GM12891 (cell line): Measurements from ENCODE around the gene MED27. TPM values are rescaled to one million over a fixed set of nuclear protein-coding genes. Genes with fewer than 3 reads are reported as not detected.

ENCODE experiments used
- DNase-seq: peaks from one replicate; pipeline ENCODE4 v3.0.0; 2011; ENCODE audit warnings: low spot score; ENCODE audit not compliant: insufficient read length
- FAIRE-seq: peaks from 2 replicates; lab custom pipeline; 2011; peaks lifted over from hg19 to GRCh38; lab: Jason Lieb, UNC
- PAX5 ChIP-seq: IDR thresholded peaks from 2 replicates; pipeline ENCODE4 v1.6.1; 2011; ENCODE audit warnings: low read length, moderate library complexity, mild to moderate bottlenecking; ENCODE audit not compliant: insufficient read depth, severe bottlenecking
- POLR2A ChIP-seq: IDR thresholded peaks from 2 replicates; pipeline ENCODE4 v1.6.1; 2011; ENCODE audit warnings: low read depth, low read length, control low read depth
- POLR2AphosphoS5 ChIP-seq: IDR thresholded peaks from 2 replicates; pipeline ENCODE4 v1.6.1; 2011; ENCODE audit warnings: low read depth, low read length, control low read depth
- POU2F2 ChIP-seq: IDR thresholded peaks from 2 replicates; pipeline ENCODE4 v1.6.1; 2011; ENCODE audit warnings: low read depth, mild to moderate bottlenecking, control low read depth, low read length, moderate library complexity
- SPI1 ChIP-seq: IDR thresholded peaks from 2 replicates; pipeline ENCODE4 v1.6.1; 2011; ENCODE audit warnings: low read depth, low read length, control low read depth
- TAF1 ChIP-seq: IDR thresholded peaks from 2 replicates; pipeline ENCODE4 v1.6.1; 2011; ENCODE audit warnings: low read depth, low read length, control low read depth
- polyA plus RNA-seq: library from polyadenylated mRNA; unstranded; fragments of >200 nt; gene quantifications from one replicate; pipeline ENCODE4 v1.2.1, GENCODE V29; 2012; ENCODE audit warnings: low read depth, missing spikeins, inconsistent platforms; ENCODE audit not compliant: missing spikeins

Gene MED27, protein sequence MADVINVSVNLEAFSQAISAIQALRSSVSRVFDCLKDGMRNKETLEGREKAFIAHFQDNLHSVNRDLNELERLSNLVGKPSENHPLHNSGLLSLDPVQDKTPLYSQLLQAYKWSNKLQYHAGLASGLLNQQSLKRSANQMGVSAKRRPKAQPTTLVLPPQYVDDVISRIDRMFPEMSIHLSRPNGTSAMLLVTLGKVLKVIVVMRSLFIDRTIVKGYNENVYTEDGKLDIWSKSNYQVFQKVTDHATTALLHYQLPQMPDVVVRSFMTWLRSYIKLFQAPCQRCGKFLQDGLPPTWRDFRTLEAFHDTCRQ
- 21.7 TPM for polyA plus RNA-seq

DNA sequence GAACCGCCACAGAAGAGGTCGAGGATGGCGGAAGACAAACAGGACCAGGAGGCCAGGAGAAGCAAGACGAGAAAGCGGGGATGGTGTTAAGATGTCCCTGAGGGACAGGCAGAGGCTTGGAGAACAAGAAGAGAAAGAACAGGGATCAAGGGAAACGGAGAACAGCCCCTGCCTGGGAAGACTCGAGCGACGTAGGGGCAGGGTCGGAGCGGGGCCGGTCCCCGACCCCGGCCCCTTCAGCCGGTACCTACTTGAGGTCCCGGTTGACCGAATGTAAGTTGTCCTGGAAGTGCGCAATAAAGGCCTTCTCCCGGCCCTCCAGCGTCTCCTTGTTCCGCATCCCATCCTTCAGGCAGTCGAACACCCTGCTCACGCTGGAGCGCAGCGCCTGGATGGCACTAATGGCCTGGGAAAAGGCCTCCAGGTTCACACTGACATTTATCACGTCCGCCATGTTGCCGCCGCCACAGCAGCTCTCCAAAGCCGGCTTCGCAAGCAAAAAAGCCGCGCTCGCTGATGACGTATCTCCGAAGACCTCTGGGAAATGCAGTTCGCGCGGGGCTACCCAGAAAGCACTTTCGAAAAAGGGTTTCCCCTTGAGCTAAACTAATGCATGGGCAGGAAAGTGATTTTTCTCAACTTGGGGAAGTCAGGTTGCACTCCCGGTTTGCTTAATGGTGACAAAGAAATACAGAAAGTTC, at the start of gene MED27:
MED27 (minus strand) TSS at position 477 of the 701 bp plus-strand sequence; CDS start at position 454, 23 bp downstream.
- DNase-seq: peak; percentile 78
- TF ChIP-seq POLR2A (peak; percentile 63), POU2F2 (peak; percentile 67; the same call in 1 of the 2 replicates), POLR2AphosphoS5 (0 out of 2 replicates have a peak, but pooled peaks have one; percentile 54), PAX5 (no peak), TAF1 (peak; percentile 50), SPI1 (peak; percentile 39; the same call in 1 of the 2 replicates)
- peak; percentile 89 for FAIRE-seq

DNA sequence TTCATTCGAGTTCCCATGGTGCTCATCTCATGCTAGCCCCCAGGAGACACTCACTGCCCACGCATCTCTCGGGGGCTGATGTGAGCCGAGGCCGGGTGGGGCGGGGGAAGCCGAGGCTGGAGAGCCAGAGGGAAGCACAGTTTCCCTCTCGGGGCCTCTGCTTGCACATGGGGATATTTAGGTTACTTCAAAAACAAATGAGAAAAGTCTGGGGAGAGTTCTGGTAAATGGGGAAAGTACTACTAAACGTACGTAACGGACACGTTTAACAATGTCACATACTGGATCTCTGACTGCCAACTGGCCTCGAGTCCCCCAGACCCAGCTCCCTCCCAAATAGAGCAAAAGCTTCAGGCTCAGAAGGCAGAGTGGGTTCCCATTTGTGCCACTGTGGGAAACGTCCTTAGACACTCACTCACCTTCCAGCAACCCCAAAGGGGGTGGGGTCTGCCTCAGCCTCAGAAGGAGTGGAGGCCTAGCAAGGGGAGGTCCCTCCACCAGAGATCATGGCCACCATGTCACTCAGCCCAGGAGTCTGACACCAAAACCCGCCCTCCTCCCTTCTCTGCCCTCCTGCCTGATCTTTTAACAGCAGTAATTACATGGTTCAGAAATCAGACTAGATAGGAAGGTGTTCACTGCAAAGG, 48.3 kb upstream of the MED27 start:
- TF ChIP-seq PAX5: no peak
- no peak for TF ChIP-seq SPI1
- TF ChIP-seq POLR2AphosphoS5: no peak
- TF ChIP-seq POLR2A: no peak
- no peak for TF ChIP-seq TAF1
- no peak for TF ChIP-seq POU2F2
- no peak for FAIRE-seq
- DNase-seq: no peak

DNA sequence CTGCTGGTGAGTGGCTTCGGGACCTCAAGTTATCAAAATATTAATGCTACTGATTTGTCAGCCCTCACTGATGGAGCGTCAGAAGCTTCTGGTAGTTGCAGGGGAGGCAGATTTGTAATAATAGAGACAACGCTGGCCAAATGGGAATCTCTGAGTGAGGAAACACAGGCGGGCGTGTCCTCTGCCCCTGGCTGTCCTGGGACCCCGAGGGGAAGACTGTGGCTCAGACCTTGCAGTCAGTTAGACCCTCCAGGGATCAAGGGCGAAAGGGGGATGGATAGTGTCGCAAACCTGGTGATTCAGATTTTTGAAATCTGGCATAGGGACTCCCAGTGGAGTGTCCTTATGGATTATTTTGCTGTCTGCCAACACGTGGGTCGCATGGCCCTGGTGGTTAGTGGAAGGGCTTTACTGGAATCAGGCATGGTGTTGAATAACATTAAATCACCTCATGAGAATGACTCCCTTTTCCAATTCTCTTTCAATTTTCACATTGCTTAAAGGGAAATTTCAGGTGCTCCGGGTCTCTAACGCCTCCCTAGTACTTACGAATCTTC, 47.1 kb upstream of the MED27 start:
- no peak for TF ChIP-seq SPI1
- no peak for TF ChIP-seq PAX5
- no peak for TF ChIP-seq POLR2A
- TF ChIP-seq POU2F2: no peak
- FAIRE-seq: no peak

DNA sequence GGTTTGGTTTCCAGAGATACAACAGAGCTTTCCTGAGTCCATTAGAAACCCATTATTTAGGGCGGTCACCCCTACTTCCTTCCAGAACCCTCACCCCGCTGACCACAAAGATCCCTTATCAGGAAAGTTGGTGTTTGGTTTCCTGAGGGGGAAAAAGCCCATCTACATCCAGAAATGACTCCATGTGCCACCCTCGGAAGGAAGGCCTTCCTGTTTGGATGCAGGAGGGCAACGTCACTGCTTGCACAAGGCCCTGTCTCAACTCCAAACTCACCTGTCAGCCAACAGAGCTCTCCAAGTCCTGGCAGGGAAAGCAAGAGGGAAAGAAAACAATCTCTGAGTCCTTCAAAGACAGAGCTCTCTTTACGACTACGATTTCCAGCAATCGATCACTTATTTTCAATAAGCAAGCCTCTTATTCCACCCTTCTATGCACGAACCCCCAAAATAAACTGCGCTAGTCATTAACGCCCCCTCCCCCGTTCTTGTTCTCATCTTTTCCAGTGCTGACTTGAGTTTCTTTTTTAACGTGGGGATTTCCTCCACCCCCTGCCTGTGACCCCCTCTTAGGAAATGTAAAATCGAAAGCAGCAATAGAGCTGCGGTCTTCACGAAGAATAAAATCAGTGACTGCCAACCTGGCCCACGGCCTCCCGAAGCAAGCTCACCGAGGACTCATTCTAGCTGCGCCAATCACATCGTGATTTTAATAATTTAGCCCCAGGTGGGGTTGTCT, 46.4 kb upstream of the MED27 start:
- DNase-seq: no peak
- TF ChIP-seq POLR2AphosphoS5 (no peak), POLR2A (no peak), PAX5 (no peak), POU2F2 (no peak), TAF1 (no peak), SPI1 (no peak)
- no peak for FAIRE-seq

More for the DNA sequence above, 47.1 kb upstream of the MED27 start:
- no peak for DNase-seq

DNA sequence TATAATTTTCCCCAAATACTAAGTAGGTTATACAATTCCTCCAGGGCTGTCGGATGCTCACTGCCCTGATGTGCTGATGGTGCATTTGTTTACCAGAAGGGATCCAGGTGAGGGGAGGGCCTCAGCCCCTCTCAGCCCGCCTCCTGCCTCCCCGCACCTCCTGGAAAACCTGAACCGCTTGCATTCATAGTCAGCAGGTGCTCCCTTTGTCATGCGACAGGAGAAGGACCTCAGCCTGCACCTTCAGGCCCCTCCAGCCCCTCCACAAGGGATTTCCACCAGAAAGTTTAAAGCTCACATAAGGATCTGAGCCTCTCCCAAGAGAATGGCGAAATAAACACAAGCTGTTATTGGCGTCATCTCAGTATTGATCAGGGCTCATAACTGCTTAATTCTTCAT, 45.7 kb upstream of the MED27 start:
- FAIRE-seq (no peak), DNase-seq (no peak)
- TF ChIP-seq TAF1 (no peak), SPI1 (no peak), POLR2AphosphoS5 (no peak), PAX5 (no peak), POLR2A (no peak), POU2F2 (no peak)

DNA sequence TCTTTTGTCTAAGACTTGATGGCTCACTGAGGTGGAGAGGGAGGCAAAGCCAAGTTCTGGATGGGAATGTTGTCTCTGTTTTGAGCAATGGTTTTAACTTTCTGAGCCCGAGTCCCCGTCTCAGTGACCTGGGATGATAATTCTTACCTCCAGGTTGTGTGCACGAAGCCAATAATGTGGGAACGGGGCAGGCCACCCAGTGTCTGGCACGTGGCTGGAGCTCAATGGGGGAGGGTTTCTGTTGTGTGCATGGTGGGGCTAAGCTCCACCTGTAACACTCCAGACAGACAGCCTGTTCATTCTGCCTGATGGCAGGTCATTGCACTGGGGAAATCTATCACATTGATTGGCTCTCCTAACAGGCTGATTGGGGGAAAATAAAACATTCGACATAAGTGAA, 45.1 kb upstream of the MED27 start:
- FAIRE-seq: no peak
- TF ChIP-seq SPI1 (no peak), TAF1 (no peak), POLR2A (no peak), POLR2AphosphoS5 (no peak), PAX5 (no peak), POU2F2 (no peak)
- DNase-seq: no peak

DNA sequence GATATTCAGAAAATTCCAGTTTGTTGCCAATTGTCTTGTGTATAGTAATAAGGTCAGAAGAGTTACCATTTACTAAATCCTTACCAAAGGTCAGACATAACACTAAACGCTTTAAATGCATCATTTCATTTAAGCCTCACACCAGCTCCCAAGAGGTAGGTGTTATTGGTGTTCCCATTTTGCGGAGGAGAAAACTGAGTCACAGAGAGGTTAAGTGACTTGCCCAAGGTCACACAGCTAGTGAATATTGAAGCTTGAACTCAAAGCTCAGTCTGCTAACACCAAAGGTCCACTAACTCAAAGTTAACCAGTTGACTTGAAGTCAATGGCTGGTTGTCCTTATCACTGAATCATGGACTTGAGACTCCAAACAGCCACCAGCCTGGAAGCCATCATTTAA, 41.4 kb upstream of the MED27 start:
- TF ChIP-seq TAF1 (no peak), SPI1 (no peak), POLR2A (no peak), PAX5 (no peak), POU2F2 (no peak)
- DNase-seq (no peak), FAIRE-seq (no peak)

DNA sequence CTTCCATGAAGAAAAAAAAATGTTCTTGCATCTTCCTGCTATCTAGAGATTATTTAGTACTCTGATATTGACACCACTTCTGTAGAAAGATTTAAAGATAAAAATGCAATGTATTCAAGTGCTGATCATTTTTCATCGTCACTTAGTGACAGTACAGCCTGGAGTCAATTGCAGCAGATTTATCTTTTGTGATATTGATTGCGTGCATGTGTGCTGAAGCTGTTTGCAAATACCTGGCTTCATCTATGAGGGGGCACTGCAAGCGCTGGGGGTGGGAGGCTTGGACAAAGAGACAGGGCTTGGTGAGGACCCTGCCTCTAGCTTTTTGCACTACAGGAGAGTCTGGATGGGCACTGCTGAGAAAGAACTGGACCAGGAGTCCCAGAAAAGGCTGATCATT, 38.0 kb upstream of the MED27 start:
- TF ChIP-seq PAX5: no peak
- TF ChIP-seq SPI1: no peak
- TF ChIP-seq POLR2AphosphoS5: no peak
- TF ChIP-seq POLR2A: no peak
- TF ChIP-seq TAF1: no peak
- no peak for TF ChIP-seq POU2F2
- FAIRE-seq: no peak
- DNase-seq: no peak
